COLO668 (cell line): Measurements from ENCODE around the gene CACNB2.

Experiments used
- DNase-seq: peaks from one replicate; lab custom pipeline; 2025; ENCODE audit not compliant: unreplicated experiment; lab: John Stamatoyannopoulos, UW

Gene CACNB2

DNA sequence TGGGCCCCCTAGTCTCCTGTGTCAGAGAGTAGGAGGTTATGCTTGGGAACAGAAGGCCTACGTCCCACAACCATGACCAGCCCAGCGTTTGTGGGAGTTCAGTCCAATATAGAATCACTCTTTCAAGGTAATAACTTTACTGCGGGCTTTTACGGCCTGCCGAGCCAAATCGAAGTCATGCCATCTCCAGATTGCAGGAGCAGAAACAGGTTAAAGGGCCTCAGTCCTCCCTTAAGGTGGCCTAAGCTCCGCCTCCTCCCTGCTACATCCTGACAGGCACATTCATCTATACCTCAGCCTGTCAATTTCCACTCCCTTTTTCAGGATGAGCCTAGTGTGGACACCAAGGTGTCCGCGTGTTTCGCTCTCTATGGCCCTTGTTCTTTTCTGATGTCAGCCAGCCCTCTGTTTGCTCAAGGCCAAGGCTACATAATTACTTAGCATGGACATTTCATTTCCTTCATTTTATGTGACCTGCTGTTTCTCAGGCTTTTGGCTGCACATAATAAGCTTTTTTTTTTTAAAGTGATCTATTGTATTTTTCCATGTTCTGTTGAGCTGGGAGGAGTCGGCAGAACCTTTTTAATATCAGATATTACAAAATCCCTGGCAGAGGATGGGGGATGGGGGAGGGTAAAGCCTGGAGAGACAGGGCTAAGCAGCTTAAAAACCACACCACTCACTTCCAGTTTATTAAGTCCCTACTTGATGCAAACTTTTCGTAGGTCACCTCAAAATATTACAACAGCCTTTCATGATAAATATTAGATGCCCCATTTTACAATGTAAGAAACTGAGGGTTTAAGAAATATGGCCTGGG lies 84.6 kb downstream of the CACNB2 start:
- DNase-seq, result no peak

DNA sequence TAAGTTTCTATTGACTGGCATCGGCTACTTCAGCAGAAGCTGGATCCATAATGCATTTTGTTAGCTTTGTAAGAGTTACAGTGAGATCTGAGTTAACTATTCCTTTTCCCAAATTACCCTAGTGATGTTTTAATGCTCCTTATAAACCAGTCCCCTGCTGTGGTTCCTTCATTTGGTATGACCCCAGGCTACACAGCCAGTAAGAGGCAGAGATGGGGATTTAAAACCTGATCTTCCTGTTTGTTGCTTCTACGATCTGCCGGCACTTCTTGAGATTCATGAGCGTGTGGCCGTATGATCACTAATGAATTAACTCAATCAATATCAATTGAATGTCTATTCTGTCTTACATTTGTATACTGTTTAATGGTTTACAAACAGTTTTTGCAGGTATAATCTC lies 86.1 kb downstream of the CACNB2 start:
- DNase-seq, result no peak

GRCh38 chr10:18229826-18230225 lies 89.6 kb downstream of the CACNB2 start:
- DNase-seq, result no peak

- DNase-seq, result no peak
Observed at GRCh38 chr10:18230794-18231193, 90.6 kb downstream of the CACNB2 start.

DNA sequence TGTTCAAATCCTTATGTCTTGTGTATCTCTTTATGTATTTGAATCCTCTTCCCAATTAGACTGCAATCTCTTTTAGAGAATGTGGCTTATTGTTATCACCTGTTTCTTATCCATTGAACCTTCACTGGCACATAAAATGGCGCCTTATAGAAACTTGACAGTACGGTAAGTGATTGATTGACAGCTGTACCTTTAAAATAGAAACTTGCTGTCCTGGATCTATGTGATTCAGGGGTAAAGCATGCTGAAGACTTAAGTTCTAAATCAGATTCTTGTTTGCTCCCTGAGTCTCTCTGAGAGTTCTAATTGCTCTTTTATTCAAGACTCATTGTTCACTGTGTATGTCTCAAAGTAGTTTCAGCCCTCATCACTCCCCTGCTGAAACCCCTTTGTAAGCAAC lies 91.3 kb downstream of the CACNB2 start:
- DNase-seq, result no peak

GRCh38 chr10:18233775-18234174 lies 93.6 kb downstream of the CACNB2 start:
- no peak for DNase-seq

GRCh38 chr10:18235477-18235876 lies 95.3 kb downstream of the CACNB2 start:
- DNase-seq, result no peak

GRCh38 chr10:18236756-18237155 lies 96.5 kb downstream of the CACNB2 start:
- DNase-seq, result no peak

- DNase-seq, result no peak
Observed at GRCh38 chr10:18238870-18239485, 98.8 kb downstream of the CACNB2 start.

DNA sequence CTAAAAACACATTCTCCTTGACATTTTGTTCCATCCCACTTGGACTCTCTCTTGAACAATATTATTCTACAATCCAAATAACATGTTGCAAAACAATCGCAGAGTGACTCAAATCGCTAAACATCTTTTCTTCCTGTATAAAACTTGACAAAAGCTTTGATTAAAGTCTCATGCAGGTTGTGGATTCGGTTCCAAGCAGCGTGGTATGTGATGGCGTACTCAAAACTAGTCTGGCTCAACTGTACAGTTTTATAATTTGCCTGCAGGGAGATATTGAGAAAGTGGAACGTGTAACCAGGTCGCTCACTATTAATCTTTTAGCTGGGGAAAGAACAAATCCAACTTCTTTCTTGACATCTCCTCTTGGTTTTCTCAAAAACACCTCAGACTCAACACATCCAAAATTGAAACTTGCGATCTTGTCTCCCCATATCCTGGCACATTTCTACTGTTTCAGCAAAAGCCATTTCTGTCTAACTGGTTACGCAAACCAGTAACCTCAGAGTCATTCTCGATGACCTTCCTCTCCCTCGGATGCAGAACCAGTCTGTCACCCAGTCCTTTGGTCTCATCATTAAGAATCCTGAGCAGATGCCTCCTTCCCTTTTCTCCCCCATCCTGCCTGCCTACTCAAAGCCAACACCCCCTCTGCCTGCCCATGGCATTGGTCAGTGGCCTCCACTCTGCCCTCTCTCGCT lies 100.1 kb downstream of the CACNB2 start:
- DNase-seq, result no peak

DNA sequence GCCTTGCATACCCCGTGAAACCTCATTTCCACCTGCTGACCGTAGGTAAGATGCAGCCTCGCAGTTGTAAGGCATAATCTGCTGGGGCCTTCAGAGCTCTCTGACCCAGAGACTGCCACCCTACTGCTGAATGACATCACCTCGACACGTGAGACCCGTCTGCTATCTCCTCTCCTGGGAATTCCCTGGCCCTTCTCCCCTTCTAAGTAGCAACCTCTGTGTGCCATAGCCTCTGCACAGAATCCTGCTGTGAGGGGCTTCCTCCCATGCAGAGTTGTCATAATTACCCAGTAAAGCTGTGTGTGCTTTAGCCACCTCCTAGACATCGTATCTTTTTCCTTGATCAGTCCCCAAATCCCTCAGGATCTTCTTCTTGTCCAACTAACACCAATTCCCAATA lies 106.7 kb downstream of the CACNB2 start:
- DNase-seq, result no peak

DNA sequence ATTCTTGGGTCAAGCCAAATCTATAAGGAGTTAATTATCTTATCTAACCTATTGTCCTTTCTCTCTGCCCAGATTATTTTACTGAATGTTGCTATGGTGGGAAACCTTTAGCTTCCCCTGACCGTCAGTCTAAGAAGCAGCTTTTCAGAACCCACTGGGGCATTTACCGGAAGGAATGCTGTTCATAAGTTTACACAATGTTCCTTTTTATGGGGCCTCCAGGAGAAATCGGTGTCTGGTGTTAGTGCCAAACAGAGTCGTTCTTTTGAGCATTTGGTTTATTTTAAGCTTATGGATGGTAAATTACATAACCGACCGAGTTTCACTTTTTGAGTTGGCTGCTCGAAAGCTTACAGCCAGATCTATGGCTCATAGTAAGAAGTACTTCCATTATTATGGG lies 111.9 kb downstream of the CACNB2 start:
- DNase-seq, result no peak

DNA sequence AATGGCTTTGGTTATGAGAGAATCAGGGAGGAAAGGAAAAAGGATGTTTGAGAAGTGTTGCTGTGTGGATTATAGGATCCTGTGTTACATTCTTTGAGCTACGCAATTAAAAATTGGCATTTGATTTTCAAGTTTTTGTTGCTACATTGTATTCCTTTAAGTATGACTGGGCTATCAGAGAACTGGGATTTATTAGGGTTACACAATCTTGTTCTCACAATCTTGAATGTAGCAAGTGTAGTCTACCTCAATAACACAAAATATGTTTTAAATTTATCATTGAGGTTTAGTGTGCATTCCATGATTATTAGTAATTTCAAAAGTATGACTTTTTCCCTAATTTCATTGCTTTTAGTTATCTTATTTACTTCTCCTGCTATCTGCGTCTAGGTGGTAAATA lies 113.9 kb downstream of the CACNB2 start:
- DNase-seq, result no peak

DNA sequence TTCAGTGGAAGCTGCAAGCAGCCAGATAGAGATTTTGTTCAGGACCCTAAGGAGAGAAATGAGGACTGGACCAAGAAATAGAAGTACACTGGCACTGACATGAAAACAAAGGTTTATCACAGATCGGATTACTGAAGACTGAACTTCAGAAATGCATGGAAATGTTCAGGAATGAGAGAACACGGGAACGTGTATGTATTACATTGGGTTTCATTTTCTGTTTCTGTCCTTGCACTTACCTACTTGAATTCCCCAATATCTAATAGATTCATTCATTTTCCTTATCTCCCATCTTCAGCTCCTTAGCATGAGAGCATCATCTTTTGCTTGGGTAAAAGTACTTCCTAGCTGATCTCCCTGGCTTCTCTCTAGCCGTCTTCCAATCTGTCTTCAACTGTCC lies 114.5 kb downstream of the CACNB2 start:
- DNase-seq, result no peak

GRCh38 chr10:18260310-18260922 lies 120.2 kb downstream of the CACNB2 start:
- DNase-seq, result no peak

DNA sequence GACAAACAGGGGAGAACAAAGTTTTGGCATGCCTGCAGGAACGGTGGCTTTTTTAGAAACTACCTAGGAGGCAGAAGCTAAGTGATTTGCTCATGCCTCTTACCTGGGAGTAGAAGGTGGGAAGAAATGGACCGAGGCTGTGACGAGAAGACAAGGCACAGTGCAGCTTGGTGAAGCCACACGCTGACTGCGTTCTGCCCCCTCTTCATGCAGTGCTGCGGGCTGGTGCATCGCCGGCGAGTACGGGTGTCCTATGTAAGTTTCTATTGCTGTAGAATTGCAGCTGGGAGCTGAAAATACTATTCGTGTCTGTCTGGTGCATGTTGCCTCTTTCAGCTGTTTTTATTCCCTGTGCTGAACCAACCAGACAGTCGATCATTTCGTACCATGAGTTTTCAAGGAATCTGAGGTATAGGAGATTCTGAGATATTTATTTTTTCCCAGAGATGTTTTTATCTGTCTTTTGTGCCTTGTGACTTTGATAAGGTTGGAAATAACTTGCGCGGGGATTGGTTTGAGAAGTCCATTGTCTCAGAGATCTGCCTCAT lies 120.9 kb downstream of the CACNB2 start:
- DNase-seq, result no peak

- DNase-seq, result no peak
Observed at GRCh38 chr10:18261768-18262231, 121.6 kb downstream of the CACNB2 start.

DNA sequence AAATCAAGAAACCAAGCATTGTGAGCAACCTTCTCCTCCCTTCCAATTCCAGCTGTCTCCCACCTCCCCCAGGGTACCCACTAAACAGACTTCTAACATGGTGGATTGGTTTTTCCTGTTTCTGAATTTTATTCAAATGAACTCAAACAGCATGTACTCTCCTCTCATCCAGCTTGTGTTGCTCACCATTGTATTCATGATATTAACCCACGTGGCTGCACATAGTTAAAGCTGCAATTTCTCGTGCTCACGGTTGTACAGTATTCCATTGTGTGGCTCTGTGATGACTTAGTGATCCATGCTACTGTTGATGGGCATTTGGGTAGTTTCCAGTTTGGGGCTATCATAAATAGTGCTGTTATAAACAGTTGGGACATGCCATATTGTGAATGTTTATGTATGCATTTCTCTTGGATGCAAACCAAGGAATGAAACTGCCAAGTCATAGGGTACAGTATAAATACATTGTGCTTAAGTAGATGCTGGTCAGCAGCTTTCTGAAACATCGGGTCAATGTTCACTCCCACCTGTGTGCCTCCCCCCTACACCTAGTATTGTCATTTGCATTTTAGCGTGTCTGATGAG lies 124.3 kb downstream of the CACNB2 start:
- DNase-seq, result no peak

DNA sequence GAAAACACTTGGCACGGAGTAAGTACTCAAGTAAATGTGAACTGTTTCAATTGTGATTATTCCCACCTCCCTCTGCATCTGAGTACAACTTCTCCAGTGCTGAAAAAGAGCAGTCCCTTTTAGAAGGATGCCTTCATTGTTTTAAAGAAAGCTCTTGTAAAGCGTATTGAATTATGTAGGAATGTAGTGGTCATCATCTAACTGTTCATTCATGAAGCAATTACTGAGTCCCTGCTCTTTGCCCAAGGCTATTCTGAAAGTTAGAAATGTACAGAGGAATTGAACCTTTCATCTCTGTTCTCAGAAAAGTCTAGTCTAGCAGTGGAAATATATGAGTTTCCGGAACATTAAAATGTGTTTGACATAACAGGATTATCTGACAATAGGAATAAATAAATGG lies 127.8 kb downstream of the CACNB2 start:
- no peak for DNase-seq

GRCh38 chr10:18271491-18271890 lies 131.3 kb downstream of the CACNB2 start:
- DNase-seq, result no peak

DNA sequence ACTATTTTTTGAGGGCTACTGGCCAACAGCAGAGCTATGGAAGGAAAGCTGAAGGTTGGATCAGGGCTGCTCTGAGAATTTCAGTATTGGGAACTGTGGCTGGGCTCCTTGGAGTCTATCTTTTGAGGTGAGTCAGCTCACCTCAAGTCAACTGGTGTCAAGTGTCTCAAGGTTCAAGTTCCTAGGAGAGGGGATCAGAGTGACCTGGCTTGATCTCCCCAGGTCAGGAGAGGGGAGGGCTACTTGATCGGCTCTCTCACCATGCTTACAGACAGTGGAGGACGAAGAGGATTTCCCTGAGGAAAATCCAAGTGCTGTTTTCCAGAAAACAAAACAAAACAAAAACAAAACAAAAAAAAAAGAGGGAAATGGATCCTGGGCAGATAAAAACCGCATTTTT lies 132.8 kb downstream of the CACNB2 start:
- no peak for DNase-seq
